GM21423 (cell line): Measurements from ENCODE around the gene MT1M.
"Not testable (repeated sequence)": the region's sequence is repeated elsewhere in the genome, so short reads cannot be mapped to it uniquely, and the experiment has no call there.

ENCODE experiments used
- ATAC-seq: cut with Tn5 transposase; IDR thresholded peaks from one replicate; pipeline ENCODE4 v1.9.1; 2021; ENCODE audit warnings: mild to moderate bottlenecking, moderate library complexity; ENCODE audit not compliant: unreplicated experiment

Gene MT1M

GRCh38 chr16:56608043-56608875 lies 24.2 kb upstream of the MT1M start, which contains the start of gene MT2A:
Gene MT2A (plus strand): TSS chr16:56608584. CDS start chr16:56608656, 72 bp downstream.
- peak; percentile 82 for ATAC-seq

- no peak for ATAC-seq
Observed at GRCh38 chr16:56608876-56609462, 23.5 kb upstream of the MT1M start.

- peak; percentile 48 for ATAC-seq
Observed at GRCh38 chr16:56609463-56609921, 23.0 kb upstream of the MT1M start.

GRCh38 chr16:56610017-56610608 lies 22.3 kb upstream of the MT1M start:
- no peak for ATAC-seq

- no peak for ATAC-seq
Observed at GRCh38 chr16:56610609-56611111, 21.8 kb upstream of the MT1M start.

- ATAC-seq: no peak
Observed at GRCh38 chr16:56611281-56611833, 21.1 kb upstream of the MT1M start.

- ATAC-seq: no peak
Observed at GRCh38 chr16:56613706-56614105, 18.8 kb upstream of the MT1M start.

GRCh38 chr16:56614549-56614991 lies 17.9 kb upstream of the MT1M start:
- no peak for ATAC-seq

- ATAC-seq: no peak
Observed at GRCh38 chr16:56615353-56615752, 17.1 kb upstream of the MT1M start.

GRCh38 chr16:56616608-56617211 lies 15.7 kb upstream of the MT1M start:
- no peak for ATAC-seq

GRCh38 chr16:56617212-56618085 lies 15.0 kb upstream of the MT1M start:
- ATAC-seq: no peak

GRCh38 chr16:56618138-56618537 lies 14.3 kb upstream of the MT1M start:
- ATAC-seq: no peak

GRCh38 chr16:56620339-56620897 lies 12.0 kb upstream of the MT1M start:
- ATAC-seq: no peak

GRCh38 chr16:56621665-56622445 lies 10.6 kb upstream of the MT1M start:
- not testable (repeated sequence) for ATAC-seq

GRCh38 chr16:56623184-56623583 lies 9.3 kb upstream of the MT1M start:
- not testable (repeated sequence) for ATAC-seq

GRCh38 chr16:56623637-56624036 lies 8.8 kb upstream of the MT1M start:
- ATAC-seq: no peak

- ATAC-seq: peak; percentile 57
Observed at GRCh38 chr16:56625140-56625942, 7.1 kb upstream of the MT1M start, which contains the start of gene MT1E. Gene MT1E (plus strand): TSS chr16:56625781. CDS start chr16:56625852, 71 bp downstream.
